Measurements from ENCODE around the gene PCNX1. TPM values are rescaled to one million over a fixed set of nuclear protein-coding genes. Genes with fewer than 3 reads are reported as not detected.
"Not testable (repeated sequence)": the region's sequence is repeated elsewhere in the genome, so short reads cannot be mapped to it uniquely, and the experiment has no call there.

Gene PCNX1
- total RNA-seq, 1 donor from 2014 or later: 56.4 TPM

- TF ChIP-seq CTCF (IDR thresholded peaks at IDR 0.05; ENCODE audit: unreplicated experiment): no peak
- H3K9me3 Mint-ChIP-seq (ENCODE audit: low read depth): peaks cover 6% of the 10 kb centered on the region
Observed at GRCh38 chr14:71141701-71142374, 234.6 kb downstream of the PCNX1 start.

DNA sequence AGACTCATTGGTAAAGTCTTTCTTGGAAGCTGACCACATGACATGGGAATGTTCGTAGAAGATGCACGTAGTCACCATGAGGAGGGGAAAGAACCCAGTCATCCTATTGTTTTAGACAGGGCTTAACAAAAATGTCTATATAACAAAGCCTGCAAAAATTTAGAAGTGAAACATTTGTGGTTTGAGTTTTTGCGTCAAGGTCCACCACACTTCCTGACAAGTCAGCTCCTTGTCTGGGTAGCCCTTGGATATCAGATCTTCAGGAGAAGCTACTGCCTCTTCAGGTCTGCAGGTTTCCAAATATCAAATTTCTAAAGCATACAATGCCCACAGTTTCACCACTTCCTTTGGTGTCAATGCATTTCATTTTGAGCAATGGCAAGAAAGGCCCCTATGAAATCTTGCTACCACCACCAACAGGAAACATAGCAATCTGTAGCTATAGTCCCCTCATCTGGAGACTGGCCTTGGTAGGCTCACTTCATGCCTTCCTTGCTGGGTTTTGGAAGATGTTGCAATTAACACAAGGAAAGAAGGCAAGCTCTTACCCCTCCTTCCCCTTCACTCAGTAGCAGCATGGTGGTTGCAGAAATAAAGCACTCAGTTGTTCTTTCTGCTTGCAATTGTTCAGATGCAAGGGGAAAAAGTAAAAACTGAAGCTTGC lies 235.2 kb downstream of the PCNX1 start:
- DNase-seq (ENCODE audit: low spot score, unreplicated experiment): no peak
- TF ChIP-seq CTCF (IDR thresholded peaks at IDR 0.05; ENCODE audit: unreplicated experiment): no peak

More at GRCh38 chr14:71141701-71142374, 234.6 kb downstream of the PCNX1 start:
- no peaks in the 10 kb centered on the region for H3K36me3 Mint-ChIP-seq (ENCODE audit: insufficient read depth)
- H3K4me3 Mint-ChIP-seq (ENCODE audit: low read depth): no peak overlapping the region
- H3K27me3 Mint-ChIP-seq: no peaks in the 10 kb centered on the region
- DNase-seq (ENCODE audit: low spot score, unreplicated experiment): no peak
- peaks cover 15% of the 10 kb centered on the region for H3K4me1 Mint-ChIP-seq (ENCODE audit: low read depth)
- no peak overlapping the region for H3K27ac Mint-ChIP-seq

GRCh38 chr14:71143381-71144290 lies 236.4 kb downstream of the PCNX1 start:
- no peak overlapping the region for H3K4me3 Mint-ChIP-seq (ENCODE audit: low read depth)
- DNase-seq (ENCODE audit: low spot score, unreplicated experiment): no peak
- H3K9me3 Mint-ChIP-seq (ENCODE audit: low read depth): no peaks in the 10 kb centered on the region
- H3K27ac Mint-ChIP-seq: peak overlapping the region; percentile 37
- no peak for TF ChIP-seq CTCF (IDR thresholded peaks at IDR 0.05; ENCODE audit: unreplicated experiment)
- no peaks in the 10 kb centered on the region for H3K27me3 Mint-ChIP-seq
- no peaks in the 10 kb centered on the region for H3K36me3 Mint-ChIP-seq (ENCODE audit: insufficient read depth)
- H3K4me1 Mint-ChIP-seq (ENCODE audit: low read depth): peaks cover 15% of the 10 kb centered on the region

More for the DNA sequence above, 235.2 kb downstream of the PCNX1 start:
- Mint-ChIP-seq H3K36me3 (ENCODE audit: insufficient read depth) (no peaks in the 10 kb centered on the region), H3K9me3 (ENCODE audit: low read depth) (no peaks in the 10 kb centered on the region), H3K4me1 (ENCODE audit: low read depth) (peaks cover 15% of the 10 kb centered on the region), H3K27ac (no peak overlapping the region), H3K27me3 (no peaks in the 10 kb centered on the region), H3K4me3 (ENCODE audit: low read depth) (no peak overlapping the region)

DNA sequence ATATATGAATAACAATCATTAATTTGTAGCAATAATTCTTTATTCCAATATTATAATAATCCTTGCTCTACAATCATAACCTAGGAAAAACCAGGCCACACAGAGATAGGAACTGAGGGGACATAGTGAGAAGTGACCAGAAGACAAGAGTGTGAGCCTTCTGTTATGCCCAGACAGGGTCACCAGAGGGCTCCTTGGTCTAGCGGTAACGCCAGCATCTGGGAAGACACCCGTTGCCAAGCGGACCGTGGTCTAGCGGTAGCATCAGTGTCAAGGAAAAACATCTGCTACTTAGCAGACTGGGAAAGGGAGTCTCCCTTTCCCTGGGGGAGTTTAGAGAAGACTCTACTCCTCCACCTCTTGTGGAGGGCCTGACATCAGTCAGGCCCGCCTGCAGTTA lies 240.1 kb downstream of the PCNX1 start:
- not testable (repeated sequence) for H3K27ac Mint-ChIP-seq; H3K4me1 Mint-ChIP-seq (ENCODE audit: low read depth); DNase-seq (ENCODE audit: low spot score, unreplicated experiment); H3K27me3 Mint-ChIP-seq; H3K36me3 Mint-ChIP-seq (ENCODE audit: insufficient read depth); H3K4me3 Mint-ChIP-seq (ENCODE audit: low read depth)
- H3K9me3 Mint-ChIP-seq (ENCODE audit: low read depth): peaks cover 22% of the 10 kb centered on the region

DNA sequence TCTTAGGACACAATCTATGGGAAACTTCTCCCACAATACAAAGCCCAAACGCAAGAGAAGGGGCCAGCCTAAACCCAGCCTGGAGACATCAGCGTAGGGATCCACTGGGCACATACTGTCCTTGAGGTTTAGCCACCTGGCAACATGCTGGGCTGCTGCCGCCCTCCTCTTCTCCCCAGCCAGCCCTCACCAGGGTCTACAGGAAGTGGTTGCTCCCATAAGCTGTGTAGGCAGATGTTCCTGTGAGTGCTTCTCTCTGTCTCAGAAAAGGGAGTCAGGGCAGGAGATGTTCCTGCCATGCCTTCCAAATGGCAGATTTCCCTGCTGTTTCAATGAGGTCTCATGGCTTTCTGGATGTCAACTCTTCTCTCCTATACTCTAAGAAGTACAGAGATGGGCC lies 241.4 kb downstream of the PCNX1 start:
- peaks cover 22% of the 10 kb centered on the region for H3K9me3 Mint-ChIP-seq (ENCODE audit: low read depth)
- peaks cover 1% of the 10 kb centered on the region for H3K4me1 Mint-ChIP-seq (ENCODE audit: low read depth)
- no peaks in the 10 kb centered on the region for H3K27me3 Mint-ChIP-seq
- H3K27ac Mint-ChIP-seq: no peak overlapping the region
- H3K4me3 Mint-ChIP-seq (ENCODE audit: low read depth): no peak overlapping the region
- peaks cover 8% of the 10 kb centered on the region for H3K36me3 Mint-ChIP-seq (ENCODE audit: insufficient read depth)
- no peak for TF ChIP-seq CTCF (IDR thresholded peaks at IDR 0.05; ENCODE audit: unreplicated experiment)
- no peak for DNase-seq (ENCODE audit: low spot score, unreplicated experiment)

All from progenitor cell of endocrine pancreas (in vitro differentiated cells).